HT-29 (cell line): Measurements from ENCODE around the gene ICE2. TPM values are rescaled to one million over a fixed set of nuclear protein-coding genes. Genes with fewer than 3 reads are reported as not detected.
A peak's percentile ranks its signal among the peaks of the same experiment; 100 is the strongest.

ENCODE experiments used
- DNase-seq: peaks from one replicate; pipeline ENCODE4 v3.0.0-alpha.2; 2015; ENCODE audit warnings: low spot score
- total RNA-seq: library from RNA; depleted of rRNA; stranded (reverse); fragments of >200 nt; shearing (Covaris generic); gene quantifications from 2 replicates; pipeline ENCODE4 v1.2.3, GENCODE V29; 2014

The ICE2 gene
- total RNA-seq, 1 experiment from 2014 or later, result 12.3 TPM

- no peak for DNase-seq
Measured at GRCh38 chr15:60493166-60493565, 14.2 kb upstream of the ICE2 start.

GRCh38 chr15:60486742-60487141 is 7.8 kb upstream of the ICE2 start:
- DNase-seq, result no peak

- DNase-seq, result no peak
Measured at GRCh38 chr15:60485365-60486055, 6.6 kb upstream of the ICE2 start.

GRCh38 chr15:60483042-60483441 is 4.1 kb upstream of the ICE2 start:
- DNase-seq, result no peak

- no peak for DNase-seq
Measured at GRCh38 chr15:60480888-60481287, 1.9 kb upstream of the ICE2 start.

GRCh38 chr15:60480149-60480548 is 1.2 kb upstream of the ICE2 start:
- DNase-seq, result no peak

- DNase-seq, result no peak
Measured at GRCh38 chr15:60479361-60480110, 594 bp upstream of the ICE2 start.

GRCh38 chr15:60477916-60478565 is 901 bp downstream of the ICE2 start:
- peak; percentile 75 for DNase-seq

- DNase-seq, result no peak
Measured at GRCh38 chr15:60477164-60477563, 1.8 kb downstream of the ICE2 start.

- peak; percentile 22 for DNase-seq
Measured at GRCh38 chr15:60476713-60477112, 2.2 kb downstream of the ICE2 start.

- DNase-seq, result no peak
Measured at GRCh38 chr15:60473135-60473534, 5.8 kb downstream of the ICE2 start.

- DNase-seq, result no peak
Measured at GRCh38 chr15:60471314-60471713, 7.6 kb downstream of the ICE2 start.

GRCh38 chr15:60469893-60470641 is 8.9 kb downstream of the ICE2 start:
- peak; percentile 65 for DNase-seq

- no peak for DNase-seq
Measured at GRCh38 chr15:60464836-60465630, 13.9 kb downstream of the ICE2 start.

GRCh38 chr15:60462027-60462426 is 16.9 kb downstream of the ICE2 start:
- DNase-seq, result no peak

GRCh38 chr15:60460931-60461330 is 18.0 kb downstream of the ICE2 start:
- DNase-seq, result no peak

- no peak for DNase-seq
Measured at GRCh38 chr15:60458721-60459120, 20.2 kb downstream of the ICE2 start.

- DNase-seq, result no peak
Measured at GRCh38 chr15:60457985-60458384, 21.0 kb downstream of the ICE2 start.

GRCh38 chr15:60454824-60455223 is 24.1 kb downstream of the ICE2 start:
- DNase-seq, result no peak

- DNase-seq, result no peak
Measured at GRCh38 chr15:60448668-60449360, 30.1 kb downstream of the ICE2 start.
